ENCODE data around the gene PGC.

- TF ChIP-seq MAX (IDR thresholded peaks at IDR 0.05; ENCODE audit: insufficient read depth, insufficient read length) (no peak), POLR2AphosphoS5 (IDR thresholded peaks at IDR 0.05; ENCODE audit: insufficient read depth, low read depth, low read length) (no peak), POLR2A (IDR thresholded peaks at IDR 0.05; ENCODE audit: low read depth, low read length) (no peak), CTCF (IDR thresholded peaks at IDR 0.05; ENCODE audit: extremely low read depth in 1 of 2, insufficient read depth in 1 of 2, low read depth in 1 of 2, low read length in 2 of 2) (no peak), EZH2 (IDR thresholded peaks at IDR 0.05; ENCODE audit: borderline replicate concordance, low read depth, low read length, severe bottlenecking) (no peak), JUN (IDR thresholded peaks at IDR 0.05; ENCODE audit: borderline replicate concordance, insufficient read depth, insufficient read length, low read depth) (no peak)
Observed at GRCh38 chr6:41706876-41707564, 40.2 kb downstream of the PGC start.

Measured in endothelial cell of umbilical vein (primary cell).